ENCODE results near the gene PCK2. TPM values are rescaled to one million over a fixed set of nuclear protein-coding genes. Genes with fewer than 3 reads are reported as not detected.

PCK2 gene
- total and polyA plus RNA-seq, 2 of the 13 experiments (the other 11 are each of a cell fraction or from before 2014, with no cell fraction given), result 129 to 272 TPM

GRCh38 chr14:24094841-24095270 lies 745 bp downstream of the PCK2 start (continued):
- TF ChIP-seq CSRNP1 (CRISPR knock-in tag; IDR thresholded peaks at IDR 0.05) (no peak), SIN3A (IDR thresholded peaks at IDR 0.05; ENCODE audit: borderline replicate concordance, low read depth, low read length) (0 out of 2 replicates have a peak, but pooled peaks have one; percentile 7), ARNTL (CRISPR knock-in tag; IDR thresholded peaks at IDR 0.05) (no peak), MBD4 (IDR thresholded peaks at IDR 0.05; ENCODE audit: borderline replicate concordance, low read length) (no peak), PBX2 (CRISPR knock-in tag; IDR thresholded peaks at IDR 0.05) (no peak), KIAA2018 (CRISPR knock-in tag; IDR thresholded peaks at IDR 0.05; ENCODE audit: borderline replicate concordance) (no peak), NR1H2 (CRISPR knock-in tag; IDR thresholded peaks at IDR 0.05; ENCODE audit: borderline replicate concordance, low read depth) (no peak), RNF219 (CRISPR knock-in tag; IDR thresholded peaks at IDR 0.05) (no peak)
- TF ChIP-seq, protein P1, sequence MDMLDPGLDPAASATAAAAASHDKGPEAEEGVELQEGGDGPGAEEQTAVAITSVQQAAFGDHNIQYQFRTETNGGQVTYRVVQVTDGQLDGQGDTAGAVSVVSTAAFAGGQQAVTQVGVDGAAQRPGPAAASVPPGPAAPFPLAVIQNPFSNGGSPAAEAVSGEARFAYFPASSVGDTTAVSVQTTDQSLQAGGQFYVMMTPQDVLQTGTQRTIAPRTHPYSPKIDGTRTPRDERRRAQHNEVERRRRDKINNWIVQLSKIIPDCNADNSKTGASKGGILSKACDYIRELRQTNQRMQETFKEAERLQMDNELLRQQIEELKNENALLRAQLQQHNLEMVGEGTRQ (IDR thresholded peaks at IDR 0.05; ENCODE audit: low read depth, low read length), result no peak
- TF ChIP-seq, protein P1 (CRISPR knock-in tag; IDR thresholded peaks at IDR 0.05; ENCODE audit: borderline replicate concordance), result no peak
- TF ChIP-seq, protein P2, sequence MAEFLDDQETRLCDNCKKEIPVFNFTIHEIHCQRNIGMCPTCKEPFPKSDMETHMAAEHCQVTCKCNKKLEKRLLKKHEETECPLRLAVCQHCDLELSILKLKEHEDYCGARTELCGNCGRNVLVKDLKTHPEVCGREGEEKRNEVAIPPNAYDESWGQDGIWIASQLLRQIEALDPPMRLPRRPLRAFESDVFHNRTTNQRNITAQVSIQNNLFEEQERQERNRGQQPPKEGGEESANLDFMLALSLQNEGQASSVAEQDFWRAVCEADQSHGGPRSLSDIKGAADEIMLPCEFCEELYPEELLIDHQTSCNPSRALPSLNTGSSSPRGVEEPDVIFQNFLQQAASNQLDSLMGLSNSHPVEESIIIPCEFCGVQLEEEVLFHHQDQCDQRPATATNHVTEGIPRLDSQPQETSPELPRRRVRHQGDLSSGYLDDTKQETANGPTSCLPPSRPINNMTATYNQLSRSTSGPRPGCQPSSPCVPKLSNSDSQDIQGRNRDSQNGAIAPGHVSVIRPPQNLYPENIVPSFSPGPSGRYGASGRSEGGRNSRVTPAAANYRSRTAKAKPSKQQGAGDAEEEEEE (CRISPR knock-in tag; IDR thresholded peaks at IDR 0.05; ENCODE audit: borderline replicate concordance), result peak; percentile 13; the same call in 1 of the 2 replicates
